Fibroblast of skin of left biceps (primary cell): Measurements from ENCODE around the gene DPYSL5.
"Not testable (repeated sequence)": the region's sequence is repeated elsewhere in the genome, so short reads cannot be mapped to it uniquely, and the experiment has no call there.

Experiments used
- DNase-seq, 2 experiments: peaks; one replicate each; pipeline ENCODE4 v3.0.0-alpha.2; 2013; ENCODE audit warnings: low read depth in 2 of 2

DPYSL5 gene

DNA sequence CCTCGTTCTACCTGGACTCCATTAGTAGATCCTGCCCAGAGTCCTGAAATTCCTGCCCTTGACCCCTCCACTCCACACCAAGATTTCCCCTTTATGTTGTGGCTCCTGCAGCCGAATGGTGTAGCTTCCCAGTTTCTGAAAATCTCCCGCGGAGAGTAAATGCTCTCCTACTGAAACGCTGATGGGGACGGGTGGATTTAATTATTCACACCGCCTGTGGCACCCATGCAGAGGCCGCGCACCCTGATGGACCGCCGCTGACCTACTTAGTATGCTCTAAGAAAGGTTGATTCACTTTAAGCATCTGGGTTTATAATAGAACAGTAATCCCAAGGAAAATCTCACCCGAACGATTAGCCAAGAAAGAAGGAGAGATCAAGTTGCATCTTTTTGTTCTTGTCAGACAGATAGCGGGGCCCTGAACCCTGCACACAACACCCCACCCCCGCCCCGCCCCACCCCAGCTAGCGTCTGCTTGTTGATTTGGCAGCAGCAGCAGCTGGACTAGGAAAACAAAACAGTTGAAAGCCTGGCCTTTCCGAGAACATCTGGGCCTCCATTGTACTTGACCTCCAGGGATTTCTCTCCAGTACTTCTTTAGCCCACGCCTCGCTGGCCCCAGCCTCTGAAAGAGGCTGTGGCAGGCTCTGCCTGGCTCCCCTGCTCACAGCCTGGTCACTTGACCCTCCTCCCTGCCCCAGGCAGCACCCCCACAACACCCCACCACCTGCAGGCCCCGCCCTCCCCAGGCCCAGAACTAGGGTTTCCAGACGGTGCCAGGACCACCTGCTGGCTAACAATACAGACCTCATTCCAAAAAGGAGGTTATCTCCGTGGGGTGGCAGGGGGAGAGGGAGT is 53.6 kb downstream of the DPYSL5 start:
- DNase-seq: no peak

DNA sequence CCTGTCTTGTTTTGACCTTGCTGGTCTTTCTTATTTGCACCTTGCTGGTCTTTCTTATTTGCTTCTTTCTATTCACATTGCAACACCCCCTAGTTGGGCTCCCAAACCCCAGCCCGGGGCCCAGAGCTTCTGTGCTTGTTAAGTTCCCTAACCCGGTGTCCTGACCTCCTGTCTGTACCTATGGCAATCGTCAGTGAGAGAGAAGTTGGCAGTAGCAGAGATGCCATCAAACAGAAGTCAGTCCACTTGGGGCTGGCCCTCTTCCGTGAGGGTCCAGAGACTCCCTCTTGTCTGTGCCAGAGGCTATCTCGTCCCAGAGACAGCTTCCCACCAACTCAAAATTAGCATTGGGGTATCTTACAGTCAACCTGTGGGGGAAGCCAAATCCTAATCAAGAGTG is 55.7 kb downstream of the DPYSL5 start:
- no peak for DNase-seq

DNA sequence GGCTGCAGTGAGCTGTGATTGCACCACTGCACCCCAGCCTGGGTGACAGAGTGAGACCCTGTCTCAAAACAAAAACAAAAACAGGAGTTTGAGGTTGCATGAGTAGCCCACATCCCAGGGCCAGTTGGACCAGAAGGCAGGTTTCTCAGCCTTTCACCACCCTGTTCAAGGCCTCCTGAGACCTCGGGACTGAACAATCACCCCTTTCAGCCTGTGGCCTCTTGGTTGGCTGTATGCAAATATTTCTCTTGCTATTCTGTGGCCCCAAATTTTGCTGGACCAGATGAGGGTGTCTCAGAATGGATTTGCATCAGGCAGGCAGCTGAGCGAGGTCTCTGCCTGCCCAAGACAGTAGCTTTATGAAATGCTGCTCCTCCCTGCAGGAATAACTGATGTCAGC is 56.9 kb downstream of the DPYSL5 start:
- DNase-seq: no peak

DNA sequence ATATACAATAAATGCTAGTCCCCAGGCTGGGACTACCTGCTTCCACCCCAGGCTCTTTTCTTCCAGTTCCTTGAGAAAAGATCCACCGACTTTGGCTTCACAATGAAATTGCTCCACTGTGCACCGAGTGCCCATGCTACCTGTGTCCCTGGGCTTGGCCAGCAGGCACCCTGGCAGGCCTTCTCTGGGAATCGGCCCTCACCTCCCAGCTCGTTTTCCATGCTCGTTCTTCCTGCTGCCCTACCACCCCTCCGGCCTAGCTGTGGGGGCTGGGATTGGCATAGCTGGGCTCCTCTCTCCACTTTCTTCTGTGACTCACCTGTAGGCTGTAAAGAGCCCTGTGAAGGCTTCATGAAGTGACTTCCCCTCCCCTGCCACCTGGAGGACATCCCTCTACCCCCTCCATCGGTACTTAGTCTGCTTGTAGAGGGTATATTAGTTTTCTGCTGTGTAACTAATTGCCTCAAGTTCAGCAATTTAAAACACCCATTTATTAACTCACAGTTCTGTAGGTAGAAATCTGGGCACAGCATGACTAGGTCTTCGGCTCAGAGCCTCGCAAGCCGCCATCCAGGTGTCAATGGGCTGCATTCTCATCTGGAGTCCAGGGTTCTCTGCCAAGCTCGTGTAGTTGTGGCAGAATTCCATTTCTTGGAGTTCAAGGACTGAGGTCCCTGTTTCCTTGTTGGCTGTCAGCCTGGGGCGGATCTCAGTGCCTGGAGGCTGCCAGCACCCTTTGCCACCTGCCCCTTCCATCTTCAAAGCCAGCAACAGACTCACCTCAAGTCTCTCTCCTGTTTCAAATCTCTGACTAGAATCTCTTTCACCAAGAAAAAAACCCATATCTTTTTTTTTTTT is 57.6 kb downstream of the DPYSL5 start:
- DNase-seq: no peak

DNA sequence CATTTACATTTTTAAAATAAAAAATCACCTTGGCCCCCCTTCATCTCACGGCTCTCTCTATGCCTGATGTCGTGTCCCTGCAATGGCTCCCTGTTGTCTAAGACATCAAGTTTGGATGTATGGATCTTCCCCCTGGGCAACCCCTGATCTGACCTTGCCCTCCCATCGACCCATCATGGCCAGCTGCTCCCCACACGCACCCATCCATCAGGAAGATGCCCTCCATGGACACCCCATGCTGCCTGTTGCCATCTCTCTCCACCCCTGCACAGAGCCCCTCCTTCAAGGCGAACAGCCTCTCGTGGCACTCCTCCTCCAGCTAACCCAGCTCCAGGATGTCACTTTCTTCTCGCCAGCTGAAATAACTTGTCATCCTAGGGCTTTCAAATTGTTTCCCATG is 59.5 kb downstream of the DPYSL5 start:
- no peak for DNase-seq

DNA sequence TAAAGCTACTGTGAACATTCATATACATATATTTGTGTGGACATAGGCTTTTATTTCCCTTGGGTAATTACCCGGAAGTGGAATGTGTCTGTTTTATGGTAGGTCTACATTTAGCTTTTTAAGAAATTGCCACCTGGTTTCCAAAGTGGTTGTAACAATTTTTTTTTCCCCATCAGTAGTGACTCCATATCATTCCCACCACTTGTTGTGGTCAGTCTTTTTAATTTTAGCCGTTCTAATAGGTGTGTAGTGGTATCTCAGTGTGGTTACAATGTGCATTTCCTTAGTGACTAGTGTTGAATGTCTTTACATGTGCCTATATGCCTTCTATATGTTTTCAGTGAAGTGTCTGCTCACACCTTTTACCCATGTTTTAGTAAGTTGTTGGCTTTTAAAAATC is 62.2 kb downstream of the DPYSL5 start:
- DNase-seq: no peak

DNA sequence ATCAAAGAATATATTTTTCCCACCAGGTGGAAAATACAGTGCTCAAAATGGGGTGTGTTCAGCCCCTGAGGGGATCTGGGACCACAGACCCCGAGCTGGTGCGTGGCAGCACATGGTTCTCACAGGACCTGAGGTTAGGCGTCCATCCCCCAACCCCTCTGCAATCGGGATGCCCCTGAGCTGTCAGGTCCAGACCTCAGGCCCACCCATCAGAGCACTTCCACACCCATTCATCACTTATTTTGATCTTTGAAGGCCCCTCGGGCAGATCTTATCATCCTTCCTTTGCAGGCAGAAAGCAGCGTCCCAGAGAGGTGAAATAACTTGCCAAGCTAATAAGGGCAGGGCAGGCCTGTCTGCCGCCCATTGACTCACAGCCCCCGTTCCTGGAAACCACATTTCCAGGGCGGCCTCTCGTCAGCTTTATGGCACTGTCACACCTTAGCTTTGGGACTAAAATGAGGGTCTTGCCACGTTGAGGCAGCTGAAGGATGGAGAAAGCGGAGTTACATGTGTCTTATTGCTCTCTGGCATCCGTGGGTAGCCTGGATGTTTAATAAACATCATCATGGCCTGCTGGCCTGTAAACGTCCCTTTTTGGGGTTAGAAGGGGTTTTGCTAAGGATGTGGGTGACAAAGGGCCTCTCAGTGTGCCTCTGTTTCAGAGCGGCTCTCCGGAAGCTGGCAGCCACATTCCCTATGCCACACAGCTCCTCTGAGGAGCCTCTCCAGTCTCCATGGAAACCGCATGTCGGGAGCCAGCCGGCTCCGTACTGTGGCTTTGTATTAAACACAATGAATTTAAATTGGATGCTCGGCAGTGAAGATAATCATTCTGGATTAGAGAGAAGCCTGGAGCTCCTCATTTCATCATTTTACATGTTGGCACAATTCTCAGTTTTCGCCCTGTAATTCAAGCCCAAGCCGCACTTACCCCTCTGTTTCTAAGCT is 64.3 kb downstream of the DPYSL5 start:
- no peak for DNase-seq

DNA sequence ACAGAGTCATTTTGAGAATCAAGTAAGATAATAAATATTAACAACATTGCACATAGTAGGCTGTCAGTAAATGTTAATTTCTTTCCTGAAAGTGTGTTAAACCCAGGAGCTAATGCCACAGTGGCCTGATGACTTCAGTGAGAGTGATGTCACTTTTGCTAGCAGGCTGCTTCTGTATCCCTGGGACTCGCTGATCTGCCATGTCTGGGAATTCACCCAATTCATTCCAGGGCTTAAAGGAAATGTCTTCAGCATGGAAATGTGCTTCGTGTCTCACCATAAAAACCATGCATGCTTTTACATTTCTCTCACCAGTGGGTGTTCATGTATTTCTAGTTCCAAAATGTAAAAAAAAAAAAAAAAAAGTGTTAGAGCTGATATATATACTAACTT is 65.7 kb downstream of the DPYSL5 start:
- DNase-seq: no peak

DNA sequence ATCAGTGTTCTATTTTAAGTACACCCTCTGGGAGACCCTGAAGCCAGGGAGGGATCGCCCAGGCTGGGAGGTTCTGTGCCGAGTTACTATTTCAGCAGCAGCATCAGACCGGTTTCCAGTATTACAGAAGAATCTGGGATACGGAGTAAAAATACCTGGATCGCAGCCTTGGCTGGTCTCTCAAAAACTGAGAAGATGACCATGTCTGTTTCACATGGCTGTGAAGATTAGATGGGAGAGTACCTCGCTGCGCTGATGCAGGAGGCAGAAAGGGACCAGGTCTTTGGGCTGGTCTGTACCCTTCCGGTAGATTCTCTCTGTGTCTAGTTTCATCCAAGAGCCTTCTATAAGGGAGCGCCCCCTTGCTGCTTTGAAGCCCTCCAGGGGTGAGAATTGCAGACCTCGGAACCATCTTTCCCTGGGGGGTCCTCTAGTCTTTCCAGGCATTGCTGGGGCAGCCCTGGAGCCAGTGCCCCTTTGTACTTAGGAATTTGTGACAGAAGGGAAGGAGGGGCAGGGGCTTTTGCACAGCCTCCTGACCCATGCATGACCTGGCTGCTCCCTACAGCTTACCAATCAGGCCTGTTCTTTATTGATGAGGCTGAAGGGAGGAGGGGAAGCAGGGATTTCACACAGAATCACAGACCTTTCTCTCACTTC is 66.2 kb downstream of the DPYSL5 start:
- DNase-seq: no peak

DNA sequence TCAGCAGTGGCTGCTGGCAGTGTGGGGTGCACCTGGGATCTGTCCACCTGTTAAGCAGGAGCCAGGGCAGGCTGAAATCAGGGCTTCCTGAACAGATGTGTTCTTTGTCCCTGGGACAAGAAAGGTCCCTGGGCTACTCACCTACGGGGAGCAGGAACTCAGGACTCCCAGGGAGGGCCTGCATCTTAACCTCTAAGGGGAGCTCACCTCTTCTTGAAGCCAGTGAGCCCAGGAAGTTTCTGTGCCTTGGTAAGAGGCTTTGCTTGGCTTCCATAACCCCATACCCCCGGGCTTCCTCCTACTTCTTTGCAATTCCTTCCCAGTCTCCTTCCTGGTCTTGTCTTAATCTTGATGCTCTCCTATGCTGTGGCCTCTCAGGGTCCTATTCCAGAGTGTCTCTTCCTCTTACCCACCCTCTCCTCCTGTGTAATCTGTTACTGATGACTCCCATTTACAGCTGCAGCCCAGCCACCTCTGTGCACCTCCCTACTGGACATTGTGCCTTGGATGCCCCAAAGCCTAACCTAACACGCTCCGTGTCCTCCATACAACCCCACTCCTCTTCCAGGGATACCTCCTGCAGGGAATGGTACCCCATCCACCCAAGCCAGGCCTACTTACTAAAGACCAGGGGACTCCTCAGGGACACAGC is 66.9 kb downstream of the DPYSL5 start:
- no peak for DNase-seq

DNA sequence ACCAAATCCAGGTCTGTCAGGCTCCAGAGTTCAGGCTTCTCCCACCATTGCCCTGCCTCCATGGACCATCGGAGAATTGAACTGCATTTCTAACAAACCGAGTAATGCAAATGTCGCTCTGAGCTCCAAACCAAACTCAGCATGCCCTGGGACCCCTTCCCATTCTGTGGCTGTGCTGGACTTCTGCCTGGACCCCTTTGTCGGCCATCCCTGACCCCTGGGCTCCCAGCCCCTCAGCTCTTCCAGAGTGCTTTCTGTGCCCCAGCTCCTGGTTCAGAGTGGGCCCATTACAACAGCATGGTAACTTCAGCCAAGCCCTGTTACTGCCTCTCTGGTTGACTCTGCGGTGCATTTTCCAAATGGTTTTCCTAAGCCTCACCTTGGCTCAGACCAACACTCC is 67.4 kb downstream of the DPYSL5 start:
- DNase-seq: no peak

DNA sequence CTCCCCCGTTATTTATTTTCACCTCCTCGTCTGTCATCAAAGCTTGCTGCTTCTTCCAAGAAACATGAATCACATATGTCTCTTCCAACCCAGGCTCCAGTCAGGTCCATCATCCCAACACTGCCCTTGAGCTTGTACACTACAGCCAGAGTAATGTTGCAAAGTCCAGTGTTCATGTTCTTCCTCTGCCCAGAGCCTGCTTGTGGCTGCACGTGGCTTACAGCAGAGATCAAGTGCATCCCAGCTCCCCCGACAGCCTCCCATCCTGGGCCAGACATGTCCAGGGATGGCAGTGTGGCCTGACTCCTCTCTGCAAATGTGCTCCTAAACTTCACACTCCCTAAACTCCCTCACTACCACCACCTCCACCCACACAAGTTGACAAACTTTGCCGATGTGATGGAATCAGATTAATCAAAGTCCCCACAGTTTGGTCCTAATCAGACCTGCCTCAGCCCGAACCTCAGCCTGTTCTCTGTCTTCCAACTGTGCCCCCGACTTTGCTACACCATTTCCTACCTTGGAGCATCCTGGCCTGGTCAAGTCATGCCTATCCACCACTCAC is 68.3 kb downstream of the DPYSL5 start:
- DNase-seq: no peak

DNA sequence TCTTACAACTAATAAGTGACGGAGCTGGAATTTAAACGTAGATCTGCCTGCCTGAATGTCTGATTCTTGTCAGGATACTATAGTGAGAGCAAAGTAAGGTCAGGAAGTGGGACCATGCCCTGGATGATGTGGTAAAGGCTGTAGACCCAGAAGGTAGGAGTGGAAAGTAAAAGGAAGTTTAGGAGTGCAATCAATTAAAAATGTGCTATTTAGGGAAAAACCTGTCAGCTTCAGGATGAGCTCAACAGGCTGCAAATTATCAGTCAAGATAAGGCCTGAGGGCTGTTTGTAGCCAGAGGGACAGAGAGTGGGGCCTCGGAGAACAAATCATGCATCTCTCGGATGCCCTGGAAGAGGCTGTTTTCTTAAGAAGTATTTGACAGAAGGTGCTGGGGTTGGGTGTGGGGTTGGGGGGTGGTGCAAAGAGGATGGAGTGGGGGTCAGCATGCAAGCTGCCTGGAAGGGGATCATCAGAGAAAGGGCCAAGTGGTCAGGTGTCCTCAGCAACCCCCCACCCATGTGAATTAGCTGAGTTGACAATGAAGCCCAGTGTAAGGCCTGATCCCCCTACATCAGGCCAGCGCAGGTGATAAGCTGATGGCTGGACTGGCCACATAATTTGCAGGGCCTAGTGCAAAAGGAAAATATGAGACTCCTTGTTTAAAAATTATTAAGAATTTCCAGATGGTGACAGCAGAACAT is 69.4 kb downstream of the DPYSL5 start:
- no peak for DNase-seq

DNA sequence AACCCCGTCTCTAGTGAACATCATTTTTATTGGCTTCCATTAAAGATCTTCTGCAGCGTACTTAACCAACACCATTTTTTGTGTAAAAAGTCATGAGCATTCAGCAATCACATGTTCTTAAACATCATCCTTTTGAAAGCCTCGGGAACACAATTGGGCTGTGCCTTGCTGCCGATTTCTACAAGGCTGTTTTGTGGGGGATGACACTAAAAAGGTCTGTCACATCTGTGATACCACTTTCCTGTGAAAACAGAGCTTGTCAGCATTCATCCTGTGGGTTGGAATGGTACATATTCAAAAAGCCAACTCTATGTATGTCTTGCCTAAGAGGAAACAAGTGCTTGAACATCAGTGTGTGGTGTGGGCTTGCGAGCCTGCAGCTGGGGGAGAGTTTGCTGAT is 73.4 kb downstream of the DPYSL5 start:
- no peak for DNase-seq

DNA sequence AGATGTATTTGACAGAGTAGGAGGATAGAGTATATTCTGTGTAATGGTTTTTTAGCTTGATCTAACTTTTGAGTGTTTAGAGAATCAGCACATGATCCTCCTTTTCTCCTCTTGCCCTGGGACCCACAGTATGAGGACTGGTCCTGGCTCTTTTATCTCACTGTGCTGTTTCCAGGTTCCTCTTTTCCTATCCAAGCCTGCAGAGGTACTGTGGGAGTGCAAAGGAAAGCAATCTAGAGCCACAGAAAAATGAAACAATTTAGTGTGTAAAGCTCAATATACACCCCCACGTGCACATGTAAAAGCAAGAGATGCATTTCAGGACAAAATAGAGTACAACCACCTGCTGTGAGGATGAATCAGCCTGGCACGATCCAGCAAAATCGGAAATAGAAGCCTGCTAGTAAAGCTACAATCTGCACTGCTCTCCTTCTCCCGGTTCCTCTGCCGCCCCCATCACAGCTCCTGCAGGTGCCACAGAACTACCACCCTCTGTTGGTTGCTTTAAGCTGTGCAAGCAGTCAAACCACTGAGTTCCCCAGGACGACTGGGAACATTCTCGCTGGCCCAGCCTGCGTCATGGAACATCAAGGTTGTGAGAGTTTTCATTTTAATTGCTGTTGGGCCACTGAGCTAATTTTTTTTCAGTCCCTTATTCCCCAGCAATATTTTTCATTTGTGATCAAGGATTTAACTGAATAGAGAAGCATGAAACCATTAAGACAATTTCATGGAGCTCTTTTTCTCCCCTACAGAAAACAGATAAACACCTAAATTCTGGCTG is 74.7 kb downstream of the DPYSL5 start:
- no peak for DNase-seq

DNA sequence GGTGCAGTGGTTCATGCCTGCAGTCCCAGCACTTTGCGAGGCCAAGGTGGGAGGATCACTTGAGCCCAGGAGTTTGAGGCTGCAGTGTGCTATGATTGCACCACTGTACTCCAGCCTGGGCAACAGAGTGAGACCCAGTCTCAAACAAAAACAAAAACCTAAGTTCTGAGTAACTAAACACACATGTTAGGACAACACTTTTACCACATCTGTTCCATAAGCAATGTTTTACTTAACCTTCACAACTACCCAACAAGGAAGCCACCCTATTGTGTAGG is 75.2 kb downstream of the DPYSL5 start:
- DNase-seq: not testable (repeated sequence)

DNA sequence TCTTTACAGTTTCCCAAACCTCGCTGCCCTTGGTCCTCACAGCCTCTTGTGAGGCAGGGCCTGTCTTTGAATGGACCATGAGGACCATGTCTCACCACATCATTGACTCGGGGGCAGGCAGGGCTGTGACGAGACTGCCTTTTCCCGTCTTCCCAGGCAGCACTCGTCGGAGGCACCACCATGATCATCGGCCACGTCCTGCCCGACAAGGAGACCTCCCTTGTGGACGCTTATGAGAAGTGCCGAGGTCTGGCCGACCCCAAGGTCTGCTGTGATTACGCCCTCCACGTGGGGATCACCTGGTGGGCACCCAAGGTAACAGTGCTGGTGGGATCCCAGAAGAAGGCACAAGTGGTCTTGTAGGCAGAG is 76.8 kb downstream of the DPYSL5 start:
- DNase-seq: no peak

DNA sequence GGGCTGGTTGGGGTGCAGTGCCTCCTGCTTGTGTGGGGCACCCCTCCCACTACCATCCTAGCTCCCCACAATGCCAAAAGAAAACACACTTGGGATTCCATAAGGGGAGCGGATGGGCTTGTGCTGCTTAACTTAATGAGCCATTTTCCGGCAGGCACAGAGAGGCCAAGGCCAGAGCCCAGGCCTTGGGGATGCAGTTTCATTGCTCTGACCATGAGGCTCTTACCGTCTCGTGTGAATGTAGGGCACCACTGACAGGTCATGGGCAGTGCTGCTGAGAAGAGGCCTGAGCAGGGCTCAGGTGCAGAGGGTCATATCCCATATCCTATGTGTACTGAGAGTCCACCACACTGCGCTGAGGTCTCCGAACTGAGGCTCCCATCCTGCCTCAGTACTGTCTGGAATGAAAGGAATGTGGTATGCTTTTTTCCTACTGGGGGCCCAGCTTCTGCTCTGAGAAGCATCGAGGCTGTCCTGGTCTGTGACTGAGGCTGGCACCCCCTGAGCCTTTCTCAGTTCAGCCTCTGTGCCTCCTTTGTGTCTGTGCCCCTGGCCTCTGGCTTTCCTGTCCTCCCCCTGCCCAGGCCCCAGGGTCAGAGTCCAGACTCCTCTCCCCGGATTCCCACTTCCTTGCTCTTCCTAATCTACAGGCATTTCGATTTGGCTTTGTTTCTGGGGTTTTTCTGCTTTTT is 77.3 kb downstream of the DPYSL5 start:
- DNase-seq: peak in 1 of 2 experiments; percentile 4

DNA sequence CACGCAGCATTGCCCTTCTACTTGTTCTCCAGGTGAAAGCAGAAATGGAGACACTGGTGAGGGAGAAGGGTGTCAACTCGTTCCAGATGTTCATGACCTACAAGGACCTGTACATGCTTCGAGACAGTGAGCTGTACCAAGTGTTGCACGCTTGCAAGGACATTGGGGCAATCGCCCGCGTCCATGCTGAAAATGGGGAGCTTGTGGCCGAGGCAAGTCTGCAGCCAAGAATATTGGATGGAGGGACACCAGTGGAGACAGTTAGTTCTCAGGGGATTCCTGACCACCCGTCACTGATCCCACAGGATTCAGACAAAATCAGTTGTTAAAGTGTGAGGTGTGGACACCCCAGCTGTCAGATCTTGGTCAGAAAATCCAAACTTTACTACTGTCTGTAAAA is 79.3 kb downstream of the DPYSL5 start:
- DNase-seq: no peak
